SU-DHL-6 (cell line): ENCODE measurements around the gene TTC32.

Experiments
- H2AFZ ChIP-seq: fragments of 200-600 bp; sonication (generic); 2 replicates; pipeline ENCODE4 v1.6.1; 2014; ENCODE audit warnings: low read depth, mild to moderate bottlenecking, moderate library complexity, mixed read lengths, antibody characterized with exemption, low read length; ENCODE audit not compliant: severe bottlenecking
- H3F3A ChIP-seq: fragments of 200-600 bp; shearing (Covaris generic); 2 replicates; pipeline ENCODE4 v1.6.0; 2016; ENCODE audit warnings: antibody characterized with exemption, mild to moderate bottlenecking; ENCODE audit not compliant: insufficient read depth
- H3K27ac ChIP-seq: fragments of 200-600 bp; sonication (generic); 2 replicates; pipeline ENCODE4 v1.5.1; 2016; ENCODE audit warnings: low read depth, mild to moderate bottlenecking, low read length, moderate library complexity, mixed read lengths
- H3K27me3 ChIP-seq: fragments of 200-600 bp; sonication (generic), shearing (Covaris generic); 2 replicates; pipeline ENCODE4 v1.6.0; 2014; ENCODE audit warnings: mild to moderate bottlenecking, low read length
- H3K36me3 ChIP-seq: fragments of 200-600 bp; sonication (generic); 2 replicates; pipeline ENCODE4 v1.6.1; 2014; ENCODE audit warnings: mild to moderate bottlenecking, low read length, mixed read lengths
- H3K4me2 ChIP-seq: fragments of 300-600, 200-600 bp; shearing (Covaris generic), sonication (generic); 2 replicates; pipeline ENCODE4 v1.6.0; 2014; ENCODE audit warnings: low read length, low read depth, mild to moderate bottlenecking; ENCODE audit not compliant: poor library complexity, severe bottlenecking
- H3K4me3 ChIP-seq: fragments of 200-600 bp; sonication (generic); 2 replicates; pipeline ENCODE4 v1.5.1; 2014; ENCODE audit warnings: antibody characterized with exemption, low read length, mild to moderate bottlenecking, mixed read lengths; ENCODE audit not compliant: insufficient read depth, poor library complexity, severe bottlenecking
- H3K79me2 ChIP-seq: fragments of 200-600 bp; sonication (generic); 2 replicates; pipeline ENCODE4 v1.6.1; 2014; ENCODE audit warnings: mild to moderate bottlenecking, low read length, moderate library complexity; ENCODE audit not compliant: insufficient read depth
- H3K9ac ChIP-seq: fragments of 200-600 bp; sonication (generic); 2 replicates; pipeline ENCODE4 v1.7.0; 2014; ENCODE audit warnings: mild to moderate bottlenecking, low read length
- H3K9me2 ChIP-seq: fragments of 200-600 bp; sonication (generic); replicated peaks from 2 replicates; pipeline ENCODE4 v1.6.1; 2014; ENCODE audit warnings: low read length; ENCODE audit not compliant: insufficient read depth
- H3K9me3 ChIP-seq: fragments of 200-600 bp; sonication (generic); 2 replicates; pipeline ENCODE4 v1.6.1; 2014; ENCODE audit warnings: low read length, mixed read lengths; ENCODE audit not compliant: insufficient read depth
- H4K20me1 ChIP-seq: fragments of 200-600 bp; sonication (generic); 2 replicates; pipeline ENCODE4 v1.6.1; 2014; ENCODE audit warnings: low read depth, mild to moderate bottlenecking, antibody characterized with exemption, low read length, moderate library complexity, mixed read lengths
- EZH2phosphoT487 ChIP-seq: fragments of 200-600 bp; sonication (generic), shearing (Covaris generic); conservative IDR thresholded peaks from 2 replicates; pipeline ENCODE4 v1.6.1; 2018; ENCODE audit warnings: mild to moderate bottlenecking, antibody characterized with exemption, low read length, moderate library complexity, mixed read lengths
- TF ChIP-seq, protein P1 (sequence below): fragments of 200-600 bp; sonication (generic); IDR thresholded peaks from one replicate; pipeline ENCODE4 v1.5.1; 2017; ENCODE audit warnings: antibody characterized with exemption, mild to moderate bottlenecking, low read length, moderate library complexity; ENCODE audit not compliant: insufficient read depth, poor library complexity, severe bottlenecking

Gene TTC32

DNA sequence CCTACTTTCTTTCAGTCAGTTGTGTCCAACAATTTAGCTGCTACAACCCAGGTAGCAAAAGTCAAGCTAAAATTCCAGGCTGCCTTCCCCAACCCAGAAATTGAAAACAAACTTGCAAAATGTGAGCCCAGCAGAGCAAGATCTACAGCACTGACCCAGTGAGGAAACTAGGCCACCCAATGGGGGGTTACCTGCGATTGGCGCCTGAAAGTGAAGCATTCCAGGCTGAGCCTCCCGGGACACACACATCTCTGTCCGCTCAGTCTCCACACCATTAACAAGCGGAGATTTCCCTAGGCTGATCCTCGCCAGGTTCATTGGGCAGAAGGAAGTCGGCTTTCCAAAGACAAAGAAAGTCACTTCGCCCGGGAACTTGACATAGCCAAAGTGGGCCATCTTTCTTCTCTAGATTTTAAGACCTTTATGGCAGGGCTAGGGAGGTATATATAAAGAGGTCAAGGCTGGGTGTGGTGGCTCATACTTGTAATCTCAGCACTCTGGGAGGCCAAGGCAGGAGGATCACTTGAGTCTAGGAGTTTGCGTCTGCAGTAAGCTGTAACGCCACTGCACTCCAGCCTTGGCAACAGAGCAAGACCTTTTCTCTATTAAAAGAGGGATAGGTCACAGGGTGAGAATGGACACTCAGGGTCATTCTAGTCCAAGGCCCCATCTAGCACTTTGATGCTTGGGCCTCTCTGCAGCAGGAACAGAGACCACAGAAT, 53.6 kb downstream of the TTC32 start:
- H3K4me2 ChIP-seq: no peak overlapping the region
- TF ChIP-seq EZH2phosphoT487: no peak
- TF ChIP-seq, protein P1, sequence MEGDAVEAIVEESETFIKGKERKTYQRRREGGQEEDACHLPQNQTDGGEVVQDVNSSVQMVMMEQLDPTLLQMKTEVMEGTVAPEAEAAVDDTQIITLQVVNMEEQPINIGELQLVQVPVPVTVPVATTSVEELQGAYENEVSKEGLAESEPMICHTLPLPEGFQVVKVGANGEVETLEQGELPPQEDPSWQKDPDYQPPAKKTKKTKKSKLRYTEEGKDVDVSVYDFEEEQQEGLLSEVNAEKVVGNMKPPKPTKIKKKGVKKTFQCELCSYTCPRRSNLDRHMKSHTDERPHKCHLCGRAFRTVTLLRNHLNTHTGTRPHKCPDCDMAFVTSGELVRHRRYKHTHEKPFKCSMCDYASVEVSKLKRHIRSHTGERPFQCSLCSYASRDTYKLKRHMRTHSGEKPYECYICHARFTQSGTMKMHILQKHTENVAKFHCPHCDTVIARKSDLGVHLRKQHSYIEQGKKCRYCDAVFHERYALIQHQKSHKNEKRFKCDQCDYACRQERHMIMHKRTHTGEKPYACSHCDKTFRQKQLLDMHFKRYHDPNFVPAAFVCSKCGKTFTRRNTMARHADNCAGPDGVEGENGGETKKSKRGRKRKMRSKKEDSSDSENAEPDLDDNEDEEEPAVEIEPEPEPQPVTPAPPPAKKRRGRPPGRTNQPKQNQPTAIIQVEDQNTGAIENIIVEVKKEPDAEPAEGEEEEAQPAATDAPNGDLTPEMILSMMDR: no peak
- H3K79me2 ChIP-seq: no peaks in the 10 kb centered on the region
- H3F3A ChIP-seq: no peaks in the 10 kb centered on the region
- no peaks in the 10 kb centered on the region for H4K20me1 ChIP-seq
- H3K36me3 ChIP-seq: no peaks in the 10 kb centered on the region
- H3K27ac ChIP-seq: no peak overlapping the region
- no peaks in the 10 kb centered on the region for H3K27me3 ChIP-seq
- H3K4me3 ChIP-seq: no peak overlapping the region
- no peaks in the 10 kb centered on the region for H3K9me3 ChIP-seq
- H3K9me2 ChIP-seq: no peaks in the 10 kb centered on the region
- no peak overlapping the region for H3K9ac ChIP-seq
- no peak overlapping the region for H2AFZ ChIP-seq

DNA sequence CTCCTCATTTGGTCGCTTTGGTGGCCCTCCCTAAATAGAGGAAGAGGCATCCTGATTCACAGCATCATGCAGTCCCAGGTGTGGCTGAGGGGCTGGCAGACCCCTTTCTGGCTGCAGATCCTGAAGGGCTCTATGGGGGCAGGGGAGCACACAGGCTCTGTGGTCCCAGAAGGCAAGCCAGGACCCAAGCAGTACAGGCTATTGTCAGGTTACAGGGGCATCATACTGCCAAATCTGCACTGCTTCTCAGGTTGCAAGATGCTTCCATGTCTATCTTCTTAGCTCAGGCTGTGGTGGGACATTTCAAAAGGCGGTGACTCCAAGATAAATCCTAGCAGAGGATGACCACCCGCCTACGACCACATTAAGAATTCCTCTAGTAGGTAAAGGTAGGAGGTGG, 54.3 kb downstream of the TTC32 start:
- no peak overlapping the region for H3K9ac ChIP-seq
- H4K20me1 ChIP-seq: no peaks in the 10 kb centered on the region
- H3K4me2 ChIP-seq: no peak overlapping the region
- H3K4me3 ChIP-seq: no peak overlapping the region
- no peaks in the 10 kb centered on the region for H3K9me3 ChIP-seq
- H3K9me2 ChIP-seq: no peaks in the 10 kb centered on the region
- H2AFZ ChIP-seq: no peak overlapping the region
- H3K27me3 ChIP-seq: no peaks in the 10 kb centered on the region
- H3F3A ChIP-seq: no peaks in the 10 kb centered on the region
- H3K79me2 ChIP-seq: no peaks in the 10 kb centered on the region
- no peak overlapping the region for H3K27ac ChIP-seq
- no peak for TF ChIP-seq EZH2phosphoT487
- TF ChIP-seq, protein P1: no peak
- no peaks in the 10 kb centered on the region for H3K36me3 ChIP-seq
